ENCODE measurements around the gene SLC37A1. TPM values are rescaled to one million over a fixed set of nuclear protein-coding genes. Genes with fewer than 3 reads are reported as not detected.

The SLC37A1 gene
- total RNA-seq, 1 donor from 2014 or later, result 60.2 TPM

DNA sequence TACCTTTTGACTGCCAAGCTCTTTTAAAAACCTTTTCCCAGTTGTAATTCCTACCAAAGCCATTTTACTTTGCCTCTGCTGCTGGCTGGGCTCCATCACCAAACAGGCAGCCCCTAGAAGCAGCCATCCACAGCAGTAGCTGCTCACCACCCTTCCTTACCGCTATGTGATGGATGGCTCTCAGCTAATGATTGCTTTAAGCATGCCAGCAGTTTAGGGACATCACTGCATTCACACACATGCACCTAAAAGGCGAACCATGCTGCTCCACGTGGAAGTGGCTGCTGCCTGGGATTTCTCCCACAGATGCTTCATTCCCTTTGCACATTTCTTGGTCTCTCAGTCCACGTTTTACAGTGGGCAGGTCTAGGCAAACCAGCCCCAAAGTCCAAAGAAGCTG is 93.5 kb downstream of the SLC37A1 start:
- Mint-ChIP-seq H3K4me1 (ENCODE audit: low read depth) (peaks cover 13% of the 10 kb centered on the region), H3K9me3 (ENCODE audit: low read depth) (peaks cover 14% of the 10 kb centered on the region), H3K27ac (no peak overlapping the region), H3K36me3 (ENCODE audit: insufficient read depth) (peaks cover 2% of the 10 kb centered on the region), H3K27me3 (no peaks in the 10 kb centered on the region), H3K4me3 (ENCODE audit: low read depth) (no peak overlapping the region)
- TF ChIP-seq, protein P1, sequence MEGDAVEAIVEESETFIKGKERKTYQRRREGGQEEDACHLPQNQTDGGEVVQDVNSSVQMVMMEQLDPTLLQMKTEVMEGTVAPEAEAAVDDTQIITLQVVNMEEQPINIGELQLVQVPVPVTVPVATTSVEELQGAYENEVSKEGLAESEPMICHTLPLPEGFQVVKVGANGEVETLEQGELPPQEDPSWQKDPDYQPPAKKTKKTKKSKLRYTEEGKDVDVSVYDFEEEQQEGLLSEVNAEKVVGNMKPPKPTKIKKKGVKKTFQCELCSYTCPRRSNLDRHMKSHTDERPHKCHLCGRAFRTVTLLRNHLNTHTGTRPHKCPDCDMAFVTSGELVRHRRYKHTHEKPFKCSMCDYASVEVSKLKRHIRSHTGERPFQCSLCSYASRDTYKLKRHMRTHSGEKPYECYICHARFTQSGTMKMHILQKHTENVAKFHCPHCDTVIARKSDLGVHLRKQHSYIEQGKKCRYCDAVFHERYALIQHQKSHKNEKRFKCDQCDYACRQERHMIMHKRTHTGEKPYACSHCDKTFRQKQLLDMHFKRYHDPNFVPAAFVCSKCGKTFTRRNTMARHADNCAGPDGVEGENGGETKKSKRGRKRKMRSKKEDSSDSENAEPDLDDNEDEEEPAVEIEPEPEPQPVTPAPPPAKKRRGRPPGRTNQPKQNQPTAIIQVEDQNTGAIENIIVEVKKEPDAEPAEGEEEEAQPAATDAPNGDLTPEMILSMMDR (IDR thresholded peaks at IDR 0.05; ENCODE audit: unreplicated experiment), result no peak
- DNase-seq (ENCODE audit: low spot score, unreplicated experiment), result no peak

DNA sequence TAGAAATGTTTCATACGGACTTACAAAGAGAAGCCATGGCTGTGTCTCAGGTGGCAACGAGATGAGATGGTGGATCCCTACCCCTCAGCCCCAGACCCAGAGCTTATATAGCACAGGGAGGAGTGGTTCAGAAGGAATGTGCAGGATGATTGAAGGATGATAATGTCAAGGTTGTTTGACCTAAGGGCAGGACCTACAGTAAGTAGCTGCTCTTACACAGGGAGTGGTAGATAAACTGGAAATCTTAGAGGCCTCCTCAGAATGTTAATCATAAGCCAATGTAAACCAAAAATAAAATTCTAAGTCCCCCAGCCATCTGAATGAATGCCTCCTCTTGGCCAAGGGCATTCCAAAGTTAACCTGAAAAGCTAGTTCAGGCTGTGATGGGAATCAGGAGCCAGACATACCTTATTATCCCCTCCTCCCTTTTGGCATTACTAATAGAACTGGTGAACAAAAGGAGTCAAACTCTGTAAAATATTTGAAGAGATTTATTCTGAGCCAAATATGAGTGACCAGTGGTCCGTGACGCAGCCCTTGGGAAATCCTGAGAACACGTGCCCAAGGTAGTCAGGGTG is 94.0 kb downstream of the SLC37A1 start:
- H3K27ac Mint-ChIP-seq, result no peak overlapping the region
- DNase-seq (ENCODE audit: low spot score, unreplicated experiment), result no peak
- TF ChIP-seq, protein P1 (IDR thresholded peaks at IDR 0.05; ENCODE audit: unreplicated experiment), result no peak
- peaks cover 18% of the 10 kb centered on the region for H3K9me3 Mint-ChIP-seq (ENCODE audit: low read depth)
- peaks cover 2% of the 10 kb centered on the region for H3K36me3 Mint-ChIP-seq (ENCODE audit: insufficient read depth)
- H3K4me3 Mint-ChIP-seq (ENCODE audit: low read depth), result no peak overlapping the region
- H3K27me3 Mint-ChIP-seq, result no peaks in the 10 kb centered on the region
- peaks cover 12% of the 10 kb centered on the region for H3K4me1 Mint-ChIP-seq (ENCODE audit: low read depth)

DNA sequence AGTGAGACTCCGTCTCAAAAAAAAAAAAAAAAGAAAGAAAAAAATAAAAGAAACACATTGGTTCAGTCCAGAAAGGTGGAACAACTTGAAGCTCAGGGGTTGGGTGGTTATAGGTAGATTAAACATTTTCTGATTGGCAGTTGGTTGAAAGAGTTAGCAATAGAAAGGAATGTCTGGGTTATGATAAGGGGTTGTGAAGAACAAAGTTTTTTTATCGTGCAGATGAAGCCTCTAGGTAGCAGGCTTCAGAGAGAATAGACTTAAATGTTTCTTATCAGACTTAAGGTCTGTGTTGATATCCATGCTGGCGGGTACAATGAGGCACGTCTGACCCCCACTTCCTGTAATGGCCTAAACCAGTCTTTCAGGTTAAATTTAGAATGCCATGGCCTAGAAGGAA is 94.8 kb downstream of the SLC37A1 start:
- Mint-ChIP-seq H3K27me3 (peaks cover 3% of the 10 kb centered on the region), H3K36me3 (ENCODE audit: insufficient read depth) (peaks cover 2% of the 10 kb centered on the region), H3K4me1 (ENCODE audit: low read depth) (peaks cover 7% of the 10 kb centered on the region), H3K4me3 (ENCODE audit: low read depth) (no peak overlapping the region), H3K27ac (no peak overlapping the region), H3K9me3 (ENCODE audit: low read depth) (peaks cover 18% of the 10 kb centered on the region)
- TF ChIP-seq, protein P1 (IDR thresholded peaks at IDR 0.05; ENCODE audit: unreplicated experiment), result no peak
- no peak for DNase-seq (ENCODE audit: low spot score, unreplicated experiment)

DNA sequence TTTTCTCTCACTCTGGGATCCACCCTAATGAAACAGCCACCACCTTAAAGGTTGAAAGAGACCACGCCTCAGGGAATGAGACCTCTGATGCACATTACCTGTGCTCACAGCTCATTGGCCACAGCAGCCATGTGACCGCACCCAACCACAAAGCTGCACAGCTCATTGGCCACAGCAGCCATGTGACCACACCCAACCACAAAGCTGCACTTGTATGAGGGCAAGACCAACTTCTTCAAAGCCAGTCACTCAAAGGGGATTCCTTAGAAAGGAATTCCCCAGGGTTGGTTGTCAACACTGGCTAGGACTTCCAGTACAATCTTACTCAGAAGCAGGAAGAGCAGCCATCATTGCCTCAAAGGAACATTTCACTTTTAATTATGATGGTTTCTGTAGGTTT is 96.2 kb downstream of the SLC37A1 start:
- peaks cover 10% of the 10 kb centered on the region for H3K27me3 Mint-ChIP-seq
- TF ChIP-seq, protein P1 (IDR thresholded peaks at IDR 0.05; ENCODE audit: unreplicated experiment), result no peak
- peaks cover 4% of the 10 kb centered on the region for H3K4me1 Mint-ChIP-seq (ENCODE audit: low read depth)
- H3K9me3 Mint-ChIP-seq (ENCODE audit: low read depth), result peaks cover 18% of the 10 kb centered on the region
- DNase-seq (ENCODE audit: low spot score, unreplicated experiment), result no peak
- peaks cover 2% of the 10 kb centered on the region for H3K36me3 Mint-ChIP-seq (ENCODE audit: insufficient read depth)
- no peak overlapping the region for H3K4me3 Mint-ChIP-seq (ENCODE audit: low read depth)
- no peak overlapping the region for H3K27ac Mint-ChIP-seq

DNA sequence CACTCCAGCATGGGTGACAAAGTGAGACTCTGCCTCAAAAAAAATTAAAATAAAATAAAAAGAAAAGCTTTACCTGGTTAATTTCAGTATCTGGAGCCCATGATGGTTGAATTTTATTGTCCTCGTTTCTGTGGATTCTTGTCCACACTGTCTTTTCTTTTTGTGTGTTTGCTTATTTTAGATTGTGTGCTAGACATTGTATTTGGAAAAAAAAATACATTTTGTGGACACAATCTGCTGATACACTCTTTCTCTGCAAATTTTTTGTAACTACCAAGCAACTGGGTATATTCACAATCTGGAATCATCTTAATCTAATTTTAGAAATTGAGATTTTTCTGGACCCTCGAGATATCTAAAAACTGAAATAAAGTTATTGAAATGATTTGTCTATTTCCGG is 98.2 kb downstream of the SLC37A1 start:
- TF ChIP-seq, protein P1 (IDR thresholded peaks at IDR 0.05; ENCODE audit: unreplicated experiment), result no peak
- H3K4me3 Mint-ChIP-seq (ENCODE audit: low read depth), result no peak overlapping the region
- peaks cover 10% of the 10 kb centered on the region for H3K27me3 Mint-ChIP-seq
- H3K27ac Mint-ChIP-seq, result no peak overlapping the region
- H3K36me3 Mint-ChIP-seq (ENCODE audit: insufficient read depth), result peaks cover 2% of the 10 kb centered on the region
- DNase-seq (ENCODE audit: low spot score, unreplicated experiment), result no peak
- peaks cover 12% of the 10 kb centered on the region for H3K9me3 Mint-ChIP-seq (ENCODE audit: low read depth)
- peaks cover 4% of the 10 kb centered on the region for H3K4me1 Mint-ChIP-seq (ENCODE audit: low read depth)
